ENCODE data around the gene VGLL4. TPM values are rescaled to one million over a fixed set of nuclear protein-coding genes. Genes with fewer than 3 reads are reported as not detected.

VGLL4 gene
- total and polyA plus RNA-seq, 2 donors (not counting 1 experiment from before 2014, with no cell fraction given) = 25.8 to 29.0 TPM

DNA sequence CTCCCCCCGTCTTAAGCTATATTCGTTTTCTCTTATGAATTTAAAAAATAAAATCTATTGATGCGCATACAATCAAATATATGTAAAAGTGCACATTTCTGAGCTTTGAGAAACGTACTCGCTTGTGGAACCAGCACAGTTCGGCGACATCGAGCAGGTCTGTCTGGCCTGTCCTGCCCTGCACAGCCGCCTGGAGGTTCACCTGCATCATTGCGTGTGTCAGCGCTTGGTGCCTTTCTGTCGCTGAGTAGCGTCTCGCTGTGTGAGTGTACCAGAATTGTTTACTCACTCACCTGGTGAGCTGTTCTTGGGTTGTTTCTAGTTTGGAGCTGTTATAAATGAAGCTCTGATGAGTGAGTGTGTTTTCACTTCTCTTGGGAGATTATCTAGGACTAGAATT lies 104.0 kb downstream of the VGLL4 start:
- no peaks in the 10 kb centered on the region for H3K4me1 Mint-ChIP-seq
- no peaks in the 10 kb centered on the region for H3K27me3 Mint-ChIP-seq
- Histone ChIP-seq H3K4me2 (replicated peaks; ENCODE audit: low read depth, low read length, poor library complexity, severe bottlenecking) (no peak overlapping the region), H3K79me2 (ENCODE audit: control insufficient read depth, insufficient read depth, low read length) (no peaks in the 10 kb centered on the region), H3K4me1 (ENCODE audit: control insufficient read depth in 2 of 2, insufficient read depth in 2 of 2, low read length in 2 of 2) (no peaks in the 10 kb centered on the region), H3K9ac (ENCODE audit: low read length) (no peak overlapping the region), H3K27ac (ENCODE audit: low read length in 2 of 2) (no peak overlapping the region), H3K9me3 (ENCODE audit: control extremely low read depth in 1 of 3, control insufficient read depth in 2 of 3, insufficient read depth in 1 of 3, low read length in 2 of 3) (peaks cover 0 to 8% (median 0%) of the 10 kb centered on the region in 3 donors), H3K4me3 (ENCODE audit: control extremely low read depth in 1 of 5, extremely low read depth in 1 of 5, insufficient read depth in 1 of 5, low read depth in 2 of 5, low read length in 4 of 5) (no peak overlapping the region), H3K36me3 (replicated peaks in 1 of 2; ENCODE audit: control extremely low read depth in 1 of 2, control insufficient read depth in 1 of 2, extremely low read depth in 1 of 2, insufficient read depth in 2 of 2, low read length in 1 of 2) (no peaks in the 10 kb centered on the region), H3K27me3 (replicated peaks in 1 of 4; ENCODE audit: control extremely low read depth in 1 of 4, control insufficient read depth in 3 of 4, insufficient read depth in 4 of 4, low read length in 3 of 4) (no peaks in the 10 kb centered on the region), H4K20me1 (ENCODE audit: control insufficient read depth, insufficient read depth, low read length, poor library complexity, severe bottlenecking) (no peaks in the 10 kb centered on the region), H2AFZ (ENCODE audit: insufficient read depth, low read depth, low read length, poor library complexity, severe bottlenecking) (no peak overlapping the region)
- intact Hi-C loops (cut with micrococcal nuclease) = no loop called here
- WGBS (ENCODE audit: insufficient coverage) = 98% methylated on average over 11 of the region's 14 CpGs
- CTCF ChIA-PET = no interaction called here
- POLR2A ChIA-PET = no interaction called here
- H3K27ac Mint-ChIP-seq = no peak overlapping the region
- no peak for ATAC-seq (ENCODE audit: low read depth)
- no peak overlapping the region for H3K4me3 Mint-ChIP-seq
- no peaks in the 10 kb centered on the region for H3K9me3 Mint-ChIP-seq (ENCODE audit: insufficient read depth)
- TF ChIP-seq, protein P1, sequence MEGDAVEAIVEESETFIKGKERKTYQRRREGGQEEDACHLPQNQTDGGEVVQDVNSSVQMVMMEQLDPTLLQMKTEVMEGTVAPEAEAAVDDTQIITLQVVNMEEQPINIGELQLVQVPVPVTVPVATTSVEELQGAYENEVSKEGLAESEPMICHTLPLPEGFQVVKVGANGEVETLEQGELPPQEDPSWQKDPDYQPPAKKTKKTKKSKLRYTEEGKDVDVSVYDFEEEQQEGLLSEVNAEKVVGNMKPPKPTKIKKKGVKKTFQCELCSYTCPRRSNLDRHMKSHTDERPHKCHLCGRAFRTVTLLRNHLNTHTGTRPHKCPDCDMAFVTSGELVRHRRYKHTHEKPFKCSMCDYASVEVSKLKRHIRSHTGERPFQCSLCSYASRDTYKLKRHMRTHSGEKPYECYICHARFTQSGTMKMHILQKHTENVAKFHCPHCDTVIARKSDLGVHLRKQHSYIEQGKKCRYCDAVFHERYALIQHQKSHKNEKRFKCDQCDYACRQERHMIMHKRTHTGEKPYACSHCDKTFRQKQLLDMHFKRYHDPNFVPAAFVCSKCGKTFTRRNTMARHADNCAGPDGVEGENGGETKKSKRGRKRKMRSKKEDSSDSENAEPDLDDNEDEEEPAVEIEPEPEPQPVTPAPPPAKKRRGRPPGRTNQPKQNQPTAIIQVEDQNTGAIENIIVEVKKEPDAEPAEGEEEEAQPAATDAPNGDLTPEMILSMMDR (IDR thresholded peaks at IDR 0.05) = no peak
- TF ChIP-seq EZH2 (IDR thresholded peaks at IDR 0.05; ENCODE audit: borderline replicate concordance, insufficient read depth, low read depth, low read length, poor library complexity, severe bottlenecking) = no peak
- no peak for DNase-seq

DNA sequence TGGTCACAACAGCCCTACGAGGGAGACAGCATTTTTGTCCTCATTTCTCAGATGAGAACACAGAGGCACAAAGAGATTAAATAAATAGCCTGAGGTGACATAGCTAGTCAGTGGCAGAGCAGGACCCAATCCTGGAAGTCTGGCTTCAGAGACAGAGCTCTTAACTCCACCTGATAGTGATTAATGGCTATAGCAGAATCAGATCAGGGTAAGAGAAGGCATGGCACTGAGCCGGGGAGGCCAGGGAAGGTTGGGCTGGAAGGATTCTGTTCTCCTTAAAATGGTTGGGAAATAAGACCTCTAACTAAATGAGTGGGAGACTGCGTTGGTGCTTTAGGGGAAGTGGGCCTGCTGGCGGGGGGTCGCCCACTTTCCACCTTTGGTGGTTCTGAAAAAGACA lies 104.5 kb downstream of the VGLL4 start:
- H4K20me1 ChIP-seq (ENCODE audit: control insufficient read depth, insufficient read depth, low read length, poor library complexity, severe bottlenecking) = no peaks in the 10 kb centered on the region
- H3K4me2 ChIP-seq (replicated peaks; ENCODE audit: low read depth, low read length, poor library complexity, severe bottlenecking) = no peak overlapping the region
- ATAC-seq (ENCODE audit: low read depth) (no peak), DNase-seq (no peak)
- peaks cover 0 to 8% (median 0%) of the 10 kb centered on the region in 3 donors for H3K9me3 ChIP-seq (ENCODE audit: control extremely low read depth in 1 of 3, control insufficient read depth in 2 of 3, insufficient read depth in 1 of 3, low read length in 2 of 3)
- intact Hi-C loops (cut with micrococcal nuclease) = no loop called here
- H3K4me3 ChIP-seq (ENCODE audit: control extremely low read depth in 1 of 5, extremely low read depth in 1 of 5, insufficient read depth in 1 of 5, low read depth in 2 of 5, low read length in 4 of 5) = no peak overlapping the region
- Mint-ChIP-seq H3K4me3 (no peak overlapping the region), H3K4me1 (no peaks in the 10 kb centered on the region), H3K9me3 (ENCODE audit: insufficient read depth) (no peaks in the 10 kb centered on the region), H3K27me3 (no peaks in the 10 kb centered on the region), H3K27ac (no peak overlapping the region)
- ChIA-PET POLR2A (no interaction called here), CTCF (no interaction called here)
- H3K27ac ChIP-seq (ENCODE audit: low read length in 2 of 2) = no peak overlapping the region
- H3K79me2 ChIP-seq (ENCODE audit: control insufficient read depth, insufficient read depth, low read length) = no peaks in the 10 kb centered on the region
- no peaks in the 10 kb centered on the region for H3K36me3 ChIP-seq (replicated peaks in 1 of 2; ENCODE audit: control extremely low read depth in 1 of 2, control insufficient read depth in 1 of 2, extremely low read depth in 1 of 2, insufficient read depth in 2 of 2, low read length in 1 of 2)
- no peak for TF ChIP-seq EZH2 (IDR thresholded peaks at IDR 0.05; ENCODE audit: borderline replicate concordance, insufficient read depth, low read depth, low read length, poor library complexity, severe bottlenecking)
- TF ChIP-seq, protein P1 (IDR thresholded peaks at IDR 0.05) = no peak
- H3K4me1 ChIP-seq (ENCODE audit: control insufficient read depth in 2 of 2, insufficient read depth in 2 of 2, low read length in 2 of 2) = no peaks in the 10 kb centered on the region
- no peak overlapping the region for H2AFZ ChIP-seq (ENCODE audit: insufficient read depth, low read depth, low read length, poor library complexity, severe bottlenecking)
- WGBS (ENCODE audit: insufficient coverage) = 94% methylated on average over 2 of the region's 5 CpGs
- H3K9ac ChIP-seq (ENCODE audit: low read length) = no peak overlapping the region
- H3K27me3 ChIP-seq (replicated peaks in 1 of 4; ENCODE audit: control extremely low read depth in 1 of 4, control insufficient read depth in 3 of 4, insufficient read depth in 4 of 4, low read length in 3 of 4) = no peaks in the 10 kb centered on the region

All from B cell (primary cell).